OCI-LY3 (cell line): ENCODE data around the gene TNFRSF1B.

Experiments used
- EZH2phosphoT487 ChIP-seq: fragments of 200-600 bp; shearing (Covaris generic); IDR thresholded peaks from 2 replicates; pipeline ENCODE4 v1.6.1; 2018; ENCODE audit warnings: antibody characterized with exemption, mixed run types, low read depth
- TF ChIP-seq, protein P1 (sequence below): fragments of 200-600, 300-600 bp; sonication (generic); IDR thresholded peaks from 2 replicates; pipeline ENCODE4 v1.5.1; 2014; ENCODE audit warnings: antibody characterized with exemption, low read length, low read depth

DNA sequence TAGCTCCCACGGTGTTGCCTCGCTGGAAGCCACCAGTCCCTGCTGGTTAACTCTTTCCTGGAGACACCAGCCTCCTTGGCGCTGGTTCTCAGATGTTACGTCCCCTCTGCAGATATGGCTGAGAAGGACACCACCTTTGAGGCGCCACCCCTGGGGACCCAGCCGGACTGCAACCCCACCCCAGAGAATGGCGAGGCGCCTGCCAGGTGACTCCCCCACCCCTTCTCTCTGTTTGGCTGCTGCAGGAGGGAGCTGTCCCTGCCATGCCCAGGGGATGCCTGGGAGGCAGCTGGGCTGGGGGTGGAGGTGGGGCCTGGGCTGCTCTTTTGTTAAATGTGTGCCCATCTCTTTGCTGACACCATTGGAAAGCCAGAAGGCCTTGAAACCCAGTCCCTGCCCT, 43.6 kb upstream of the TNFRSF1B start:
- TF ChIP-seq, protein P1, sequence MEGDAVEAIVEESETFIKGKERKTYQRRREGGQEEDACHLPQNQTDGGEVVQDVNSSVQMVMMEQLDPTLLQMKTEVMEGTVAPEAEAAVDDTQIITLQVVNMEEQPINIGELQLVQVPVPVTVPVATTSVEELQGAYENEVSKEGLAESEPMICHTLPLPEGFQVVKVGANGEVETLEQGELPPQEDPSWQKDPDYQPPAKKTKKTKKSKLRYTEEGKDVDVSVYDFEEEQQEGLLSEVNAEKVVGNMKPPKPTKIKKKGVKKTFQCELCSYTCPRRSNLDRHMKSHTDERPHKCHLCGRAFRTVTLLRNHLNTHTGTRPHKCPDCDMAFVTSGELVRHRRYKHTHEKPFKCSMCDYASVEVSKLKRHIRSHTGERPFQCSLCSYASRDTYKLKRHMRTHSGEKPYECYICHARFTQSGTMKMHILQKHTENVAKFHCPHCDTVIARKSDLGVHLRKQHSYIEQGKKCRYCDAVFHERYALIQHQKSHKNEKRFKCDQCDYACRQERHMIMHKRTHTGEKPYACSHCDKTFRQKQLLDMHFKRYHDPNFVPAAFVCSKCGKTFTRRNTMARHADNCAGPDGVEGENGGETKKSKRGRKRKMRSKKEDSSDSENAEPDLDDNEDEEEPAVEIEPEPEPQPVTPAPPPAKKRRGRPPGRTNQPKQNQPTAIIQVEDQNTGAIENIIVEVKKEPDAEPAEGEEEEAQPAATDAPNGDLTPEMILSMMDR, result no peak
- TF ChIP-seq EZH2phosphoT487, result no peak
